Epithelial cell of proximal tubule (primary cell): ENCODE results near the gene PARP8. TPM values are rescaled to one million over a fixed set of nuclear protein-coding genes. Genes with fewer than 3 reads are reported as not detected.

Source experiments
- DNase-seq: peaks from one replicate; pipeline ENCODE4 v3.0.0-alpha.2; 2011; ENCODE audit warnings: low read depth
- H3K4me3 ChIP-seq: 2 replicates; pipeline ENCODE4 v1.5.1; 2011; ENCODE audit warnings: low read depth, mild to moderate bottlenecking, low read length
- total RNA-seq: library from RNA; depleted of rRNA; stranded (reverse); fragments of >200 nt; gene quantifications from 2 replicates; pipeline ENCODE4 v1.2.3, GENCODE V29; 2015
- TF ChIP-seq, protein P1 (sequence below): conservative IDR thresholded peaks from 2 replicates; pipeline ENCODE4 v1.5.1; 2012; ENCODE audit warnings: low read depth, mild to moderate bottlenecking, low read length

The PARP8 gene
- total RNA-seq, 1 donor from 2014 or later: 8.8 TPM

DNA sequence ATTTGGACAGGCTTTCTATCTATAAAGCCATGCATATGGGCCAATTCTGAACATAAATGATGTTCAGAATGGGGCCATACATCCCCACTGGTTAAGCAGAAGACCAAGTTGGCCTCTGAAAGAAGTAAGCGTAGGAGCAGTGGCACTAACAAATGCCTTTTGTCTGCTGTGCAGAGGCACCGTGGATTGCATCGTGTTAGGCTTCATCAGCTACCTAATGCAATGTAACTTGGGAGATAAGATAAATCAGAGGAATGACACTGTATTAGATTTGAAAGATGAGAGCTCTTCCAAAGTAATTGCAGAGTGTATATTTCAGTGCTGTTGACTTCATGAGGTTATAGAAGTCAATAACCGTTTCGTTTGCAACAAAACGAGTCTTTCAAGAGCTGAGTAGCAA is 148.1 kb downstream of the PARP8 start:
- no peak for DNase-seq
- TF ChIP-seq, protein P1, sequence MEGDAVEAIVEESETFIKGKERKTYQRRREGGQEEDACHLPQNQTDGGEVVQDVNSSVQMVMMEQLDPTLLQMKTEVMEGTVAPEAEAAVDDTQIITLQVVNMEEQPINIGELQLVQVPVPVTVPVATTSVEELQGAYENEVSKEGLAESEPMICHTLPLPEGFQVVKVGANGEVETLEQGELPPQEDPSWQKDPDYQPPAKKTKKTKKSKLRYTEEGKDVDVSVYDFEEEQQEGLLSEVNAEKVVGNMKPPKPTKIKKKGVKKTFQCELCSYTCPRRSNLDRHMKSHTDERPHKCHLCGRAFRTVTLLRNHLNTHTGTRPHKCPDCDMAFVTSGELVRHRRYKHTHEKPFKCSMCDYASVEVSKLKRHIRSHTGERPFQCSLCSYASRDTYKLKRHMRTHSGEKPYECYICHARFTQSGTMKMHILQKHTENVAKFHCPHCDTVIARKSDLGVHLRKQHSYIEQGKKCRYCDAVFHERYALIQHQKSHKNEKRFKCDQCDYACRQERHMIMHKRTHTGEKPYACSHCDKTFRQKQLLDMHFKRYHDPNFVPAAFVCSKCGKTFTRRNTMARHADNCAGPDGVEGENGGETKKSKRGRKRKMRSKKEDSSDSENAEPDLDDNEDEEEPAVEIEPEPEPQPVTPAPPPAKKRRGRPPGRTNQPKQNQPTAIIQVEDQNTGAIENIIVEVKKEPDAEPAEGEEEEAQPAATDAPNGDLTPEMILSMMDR: no peak
- H3K4me3 ChIP-seq: no peak overlapping the region

DNA sequence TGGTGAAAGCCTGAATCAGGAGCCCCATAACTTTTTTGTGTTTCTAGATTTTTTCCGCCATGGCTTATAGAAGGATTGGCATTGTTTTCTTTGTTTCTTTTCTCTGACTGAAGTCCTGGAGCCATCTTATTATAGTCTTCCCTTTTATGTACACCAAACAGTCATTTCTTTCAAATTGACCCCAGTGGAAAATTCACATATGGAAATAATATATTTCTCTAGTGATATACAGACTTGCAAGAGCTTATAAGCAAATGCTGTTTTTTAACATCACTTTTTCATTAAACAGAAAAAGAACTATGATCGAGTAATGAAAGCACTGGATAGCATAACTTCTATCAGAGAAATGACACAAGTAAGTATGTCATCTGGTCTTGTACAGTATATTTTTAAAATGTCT is 155.6 kb downstream of the PARP8 start:
- H3K4me3 ChIP-seq: no peak overlapping the region
- TF ChIP-seq, protein P1: no peak
- DNase-seq: no peak

- TF ChIP-seq, protein P1: no peak
- DNase-seq: no peak
- H3K4me3 ChIP-seq: no peak overlapping the region
These were observed 156.3 kb downstream of the PARP8 start for GRCh38 chr5:50822761-50823160.

- DNase-seq: no peak
- no peak overlapping the region for H3K4me3 ChIP-seq
- TF ChIP-seq, protein P1: no peak
These were observed 157.1 kb downstream of the PARP8 start for GRCh38 chr5:50823568-50823967.

DNA sequence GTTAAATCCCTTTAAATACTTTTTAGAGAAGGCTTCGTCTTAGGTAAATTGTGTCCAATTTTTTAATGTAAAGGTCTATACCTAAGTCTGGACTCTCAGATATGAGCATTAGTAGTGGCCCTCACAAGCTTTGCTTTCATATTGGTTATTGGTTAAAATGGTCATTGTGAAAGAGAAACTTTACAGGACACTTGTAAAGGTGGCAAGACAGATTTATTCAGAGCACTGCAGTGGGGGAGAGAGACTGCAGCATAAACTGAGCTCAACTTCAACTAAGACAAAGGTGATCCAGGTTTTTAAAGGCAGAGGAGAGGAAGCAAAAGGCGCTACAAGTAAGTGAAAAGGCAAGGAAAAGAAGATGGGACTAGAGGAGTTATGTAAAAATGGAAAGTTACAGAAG is 157.7 kb downstream of the PARP8 start:
- no peak for DNase-seq
- H3K4me3 ChIP-seq: no peak overlapping the region
- TF ChIP-seq, protein P1: no peak

DNA sequence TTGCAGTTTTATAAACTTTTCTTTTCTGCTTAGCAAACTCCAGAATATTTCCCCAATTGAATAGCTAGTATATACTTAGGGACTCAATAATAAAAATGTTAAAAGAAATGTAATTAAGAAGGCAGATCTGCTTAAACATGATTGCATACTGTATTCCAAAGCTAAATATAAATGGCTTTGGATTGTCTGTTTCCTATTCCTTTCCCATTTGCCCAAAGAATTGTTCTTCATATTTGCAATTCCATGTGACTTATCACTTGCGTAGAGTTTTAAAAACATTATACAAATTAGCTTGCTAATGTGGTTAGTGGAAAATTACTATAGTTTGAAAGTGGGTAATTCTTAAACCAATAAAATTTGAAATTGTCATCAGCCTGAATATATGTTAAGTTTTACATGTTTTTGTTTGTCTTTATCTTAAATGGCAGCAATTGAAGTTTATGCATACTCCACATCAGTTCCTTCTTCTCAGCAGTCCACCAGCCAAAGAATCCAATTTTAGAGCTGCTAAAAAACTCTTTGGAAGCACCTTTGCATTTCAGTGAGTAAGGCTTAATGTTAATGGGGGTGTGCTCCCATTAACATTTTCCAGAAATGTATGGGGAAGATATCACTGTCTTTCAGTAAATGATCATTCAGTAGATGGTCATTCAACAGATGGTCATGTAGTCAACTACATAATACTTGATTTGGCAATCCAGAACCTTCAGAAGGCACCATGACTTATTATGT is 161.2 kb downstream of the PARP8 start:
- no peak for DNase-seq
- H3K4me3 ChIP-seq: no peak overlapping the region
- TF ChIP-seq, protein P1: no peak

- DNase-seq: no peak
- TF ChIP-seq, protein P1: no peak
- no peak overlapping the region for H3K4me3 ChIP-seq
These were observed 162.6 kb downstream of the PARP8 start for GRCh38 chr5:50829023-50829422.
